ENCODE measurements around the gene IGLL1.

DNA sequence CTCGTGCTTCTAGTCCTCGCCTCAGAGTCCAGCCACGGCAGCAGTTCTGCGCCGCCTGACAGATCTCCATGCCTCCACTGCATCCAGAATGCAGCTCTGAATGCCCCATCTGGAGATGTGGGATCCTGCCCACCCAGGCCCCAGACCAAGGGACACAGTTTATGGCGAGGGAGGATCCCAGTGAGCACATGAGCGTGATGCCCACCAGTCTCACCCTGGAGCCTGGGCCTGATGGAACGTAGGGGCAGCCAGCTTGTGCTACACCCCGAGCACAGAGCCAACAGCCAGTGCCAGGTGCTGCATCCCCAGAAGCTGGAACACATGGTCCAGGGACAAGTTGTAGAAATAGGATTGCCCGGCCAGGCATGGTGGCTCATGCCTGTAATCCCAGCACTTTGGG is 10.4 kb downstream of the IGLL1 start:
- TF ChIP-seq CTCF (IDR thresholded peaks at IDR 0.05; ENCODE audit: poor library complexity, severe bottlenecking) (no peak), EP300 (conservative IDR thresholded peaks at IDR 0.05; ENCODE audit: poor library complexity, severe bottlenecking) (no peak)
